ENCODE data around the gene CLDN15.
"Not testable (repeated sequence)": the region's sequence is repeated elsewhere in the genome, so short reads cannot be mapped to it uniquely, and the experiment has no call there.

Gene CLDN15, protein sequence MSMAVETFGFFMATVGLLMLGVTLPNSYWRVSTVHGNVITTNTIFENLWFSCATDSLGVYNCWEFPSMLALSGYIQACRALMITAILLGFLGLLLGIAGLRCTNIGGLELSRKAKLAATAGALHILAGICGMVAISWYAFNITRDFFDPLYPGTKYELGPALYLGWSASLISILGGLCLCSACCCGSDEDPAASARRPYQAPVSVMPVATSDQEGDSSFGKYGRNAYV

DNA sequence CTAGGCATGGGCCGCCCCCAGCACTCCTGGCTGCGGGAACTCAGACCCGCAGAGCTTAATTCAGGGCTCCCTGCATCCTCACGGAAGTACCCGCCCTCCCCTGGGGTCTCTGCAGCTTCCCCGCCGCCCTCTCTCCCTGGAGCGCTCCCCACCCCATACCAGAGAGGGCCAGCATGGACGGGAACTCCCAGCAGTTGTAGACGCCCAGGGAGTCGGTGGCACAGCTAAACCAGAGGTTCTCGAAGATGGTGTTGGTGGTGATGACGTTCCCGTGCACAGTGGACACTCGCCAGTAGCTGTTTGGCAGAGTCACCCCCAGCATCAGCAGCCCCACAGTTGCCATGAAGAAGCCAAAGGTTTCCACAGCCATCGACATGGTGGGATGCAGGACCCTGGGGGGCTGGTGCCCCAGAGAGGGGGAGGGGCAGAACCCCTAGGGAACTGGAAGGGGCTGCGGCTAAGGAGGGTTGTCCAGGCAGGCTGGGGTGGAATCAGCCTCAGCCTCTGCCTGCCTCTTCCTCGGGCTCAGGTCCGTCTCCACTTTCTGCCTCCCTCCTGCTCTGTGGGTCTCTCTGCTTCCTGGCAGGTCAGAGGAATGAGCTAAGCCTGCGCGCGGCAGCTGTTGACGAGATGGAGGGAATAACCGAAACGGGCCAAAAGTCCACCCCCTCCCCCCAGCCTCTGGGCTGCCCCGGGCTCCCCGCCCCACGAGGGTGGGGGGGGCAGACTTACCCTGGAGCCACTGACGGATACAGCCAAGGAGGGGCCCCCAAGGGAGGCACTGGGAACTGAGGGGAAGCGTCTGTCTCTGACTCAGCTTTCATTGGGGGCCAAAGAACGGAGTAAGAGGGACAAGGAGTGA lies at the start of gene CLDN15:
TSS of gene CLDN15 (minus strand) at position 597 of the 862 bp plus-strand sequence. CDS start at position 376, 221 bp downstream.
- in situ Hi-C loops (cut with HindIII; ENCODE audit: low sequenced_read_pairs), result no loop called here

DNA sequence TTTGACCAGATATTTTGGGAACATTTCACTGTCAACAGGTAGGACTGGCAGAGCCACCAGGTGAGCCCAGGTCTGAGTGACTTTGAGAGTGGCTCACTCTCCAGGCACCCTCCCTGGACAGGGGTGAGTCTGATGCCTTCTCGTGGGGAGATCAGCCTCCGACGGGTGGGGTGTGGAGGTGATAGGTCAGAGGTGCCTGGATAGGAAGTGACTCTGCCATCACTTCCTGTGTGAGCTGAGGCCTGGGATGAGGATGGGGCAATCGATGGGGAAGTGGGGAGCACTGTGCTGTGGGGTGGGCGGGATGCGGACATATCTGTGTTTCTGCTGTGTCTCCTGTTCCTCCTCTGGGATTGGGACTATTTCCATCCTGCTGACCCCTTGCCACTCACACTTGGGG lies 49.4 kb upstream of the CLDN15 start:
- in situ Hi-C loops (cut with HindIII; ENCODE audit: low sequenced_read_pairs), result no loop called here

DNA sequence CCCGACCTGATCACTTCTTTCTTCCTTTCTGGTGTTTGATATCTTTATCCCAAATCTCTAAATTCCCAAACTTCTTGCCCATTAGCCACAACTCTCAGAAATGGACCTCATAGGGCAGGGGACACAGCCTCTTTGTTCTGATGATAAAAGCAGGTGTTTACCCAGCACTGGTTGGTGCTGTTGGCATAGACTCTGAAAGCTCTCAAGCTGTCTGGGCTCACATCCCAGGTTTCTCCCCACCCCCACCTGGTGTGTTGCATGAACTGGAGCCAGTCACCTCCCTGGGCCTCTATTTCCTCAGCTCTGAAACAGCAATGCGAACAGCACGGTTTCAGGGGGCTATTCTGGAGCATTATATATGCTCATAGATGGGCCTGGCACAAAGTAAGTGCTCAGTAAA lies 48.3 kb upstream of the CLDN15 start:
- in situ Hi-C loops (cut with HindIII; ENCODE audit: low sequenced_read_pairs), result not testable (repeated sequence)

DNA sequence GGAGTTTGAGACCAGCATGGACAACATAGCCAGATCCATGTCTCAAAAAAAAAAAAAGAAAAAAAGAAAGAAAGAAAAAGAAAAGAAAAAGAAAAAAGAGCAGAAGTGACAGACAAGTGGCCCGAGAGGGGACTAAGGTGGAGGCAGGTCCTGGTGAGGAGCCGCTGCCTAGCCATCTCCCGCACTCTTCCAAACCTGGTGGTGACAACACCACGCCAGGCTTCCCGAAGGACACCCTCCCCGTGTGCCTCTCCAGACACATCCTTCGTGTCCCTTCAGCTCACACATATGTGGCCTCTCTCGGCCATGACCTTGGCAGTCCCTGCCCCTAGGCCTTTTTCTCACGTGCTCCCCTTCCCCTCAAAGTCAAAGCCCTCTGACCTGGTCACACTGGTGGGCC lies 47.6 kb upstream of the CLDN15 start:
- in situ Hi-C loops (cut with HindIII; ENCODE audit: low sequenced_read_pairs), result no loop called here

DNA sequence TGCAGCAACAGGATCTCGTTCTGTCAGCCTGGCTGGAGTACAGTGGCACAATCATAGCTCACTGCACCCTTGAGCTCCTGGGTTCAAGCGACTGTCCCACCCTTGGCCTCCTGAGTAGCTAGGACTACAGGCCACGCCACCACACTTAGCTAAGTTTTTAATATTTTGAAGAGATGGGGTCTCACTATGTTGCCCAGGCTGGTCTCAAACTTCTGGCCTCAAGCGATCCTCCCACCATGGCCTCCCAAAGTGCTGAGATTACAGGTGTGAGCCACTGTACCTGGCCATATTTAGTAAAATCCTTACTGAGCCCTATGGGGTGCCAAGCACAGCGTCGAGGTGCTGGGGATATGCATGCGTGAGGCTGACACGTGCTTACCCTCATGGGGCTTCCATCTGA lies 43.3 kb upstream of the CLDN15 start:
- in situ Hi-C loops (cut with HindIII; ENCODE audit: low sequenced_read_pairs), result not testable (repeated sequence)

DNA sequence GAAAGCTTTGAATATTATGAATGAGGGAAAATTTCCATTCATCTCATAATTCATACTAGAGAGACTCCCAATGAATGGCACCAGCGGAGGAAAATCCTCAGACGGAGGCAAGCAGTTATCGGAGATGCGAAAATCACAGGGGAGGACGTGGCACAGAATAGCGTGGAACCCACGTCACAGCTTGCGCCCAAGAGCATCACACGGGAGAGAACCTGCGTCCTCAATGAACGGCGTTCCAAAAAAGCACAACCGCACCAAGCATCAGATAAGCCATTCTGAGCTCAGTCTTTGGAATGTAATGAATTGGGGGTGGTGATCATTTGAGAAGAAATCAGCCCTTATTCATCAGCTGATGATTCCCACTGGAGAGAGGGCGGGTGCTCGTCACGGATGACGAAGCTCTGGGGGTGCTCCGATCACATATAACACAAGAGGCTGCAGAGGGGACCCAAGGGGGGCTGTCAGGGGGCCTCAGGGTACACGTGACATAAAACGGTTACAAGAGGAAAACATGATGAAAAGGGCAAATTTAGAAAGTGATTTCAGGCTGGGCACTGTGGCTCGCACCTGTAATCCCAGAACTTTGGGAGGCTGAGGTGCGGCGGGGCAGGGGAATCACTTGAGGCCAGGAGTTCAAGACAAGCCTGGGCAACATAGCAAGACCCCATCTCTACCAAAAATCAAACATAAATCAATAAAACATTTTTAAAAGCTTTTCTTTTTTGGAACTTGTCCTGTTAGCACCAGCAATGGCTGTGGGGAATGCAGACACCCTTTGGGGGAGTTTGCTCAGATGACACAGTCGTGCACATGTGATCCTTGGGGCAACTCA lies 41.1 kb upstream of the CLDN15 start:
- in situ Hi-C loops (cut with HindIII; ENCODE audit: low sequenced_read_pairs), result loop anchor here (5.0 to 10.0 kb wide), 2 partner anchors 61 to 184 kb away; partner anchors contain the start of genes PLOD3 and ZNHIT1

DNA sequence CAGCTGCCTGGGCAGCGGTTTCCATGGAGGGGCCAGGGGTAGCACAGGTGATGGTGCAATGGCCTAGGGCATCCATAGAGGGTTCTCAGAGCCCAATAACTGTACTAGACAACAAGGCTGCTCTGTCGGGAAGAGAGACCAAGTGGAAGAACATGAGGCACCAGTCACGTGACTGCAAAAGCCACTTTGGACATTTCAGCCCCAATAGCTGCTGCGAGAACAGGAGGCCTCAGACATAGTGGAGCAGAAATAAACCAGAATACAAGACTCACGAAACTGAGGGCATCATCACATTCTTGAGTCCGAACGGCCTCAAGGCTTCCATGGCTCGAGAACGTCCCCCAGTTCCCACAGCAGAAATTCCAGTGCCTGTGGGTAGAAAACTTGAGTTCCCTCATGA lies 39.6 kb upstream of the CLDN15 start:
- in situ Hi-C loops (cut with HindIII; ENCODE audit: low sequenced_read_pairs), result loop anchor here (5.0 to 10.0 kb wide), 2 partner anchors 60 to 182 kb away; partner anchors contain the start of genes PLOD3 and ZNHIT1

DNA sequence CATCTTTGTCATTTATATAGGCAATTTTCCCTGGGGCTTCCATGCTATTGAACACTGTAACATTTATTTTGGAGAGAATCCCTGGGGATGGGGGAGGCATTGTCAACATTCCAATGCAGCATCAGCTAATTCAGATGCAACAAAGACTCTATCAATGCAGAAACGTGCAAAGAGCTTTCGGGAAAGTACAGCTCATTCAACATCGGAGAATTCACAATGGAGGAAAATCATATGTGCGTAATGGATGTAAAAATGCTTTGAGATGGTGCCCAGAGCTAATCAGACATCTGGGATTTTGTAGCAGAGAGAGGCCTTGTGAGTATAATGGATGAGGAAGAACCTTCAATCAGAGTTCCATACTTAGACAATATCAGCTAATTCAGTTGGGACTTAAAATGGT lies 35.6 kb upstream of the CLDN15 start:
- in situ Hi-C loops (cut with HindIII; ENCODE audit: low sequenced_read_pairs), result loop anchor here (10.0 kb wide), 1 partner anchor 178 kb away; no protein-coding TSS in a partner anchor

DNA sequence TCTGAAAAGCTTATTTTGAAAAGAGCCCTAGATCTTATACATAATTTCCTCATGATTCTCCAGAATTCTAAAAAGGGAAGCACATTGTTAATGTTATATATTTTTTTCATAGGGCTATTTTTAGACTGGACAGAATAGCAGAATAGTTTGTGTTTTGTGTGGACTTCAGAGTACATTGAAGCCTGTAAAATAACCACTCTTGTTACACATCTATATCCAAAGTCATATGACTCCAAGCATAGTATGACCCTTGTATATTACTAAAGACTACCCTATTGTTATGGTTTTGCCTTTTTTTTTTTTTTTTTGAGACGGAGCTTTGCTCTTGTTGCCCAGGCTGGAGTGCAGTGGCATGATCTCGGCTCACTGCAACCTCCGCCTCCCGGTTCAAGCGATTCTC lies 33.4 kb upstream of the CLDN15 start:
- in situ Hi-C loops (cut with HindIII; ENCODE audit: low sequenced_read_pairs), result loop anchor here (10.0 kb wide), 1 partner anchor 176 kb away; no protein-coding TSS in a partner anchor

DNA sequence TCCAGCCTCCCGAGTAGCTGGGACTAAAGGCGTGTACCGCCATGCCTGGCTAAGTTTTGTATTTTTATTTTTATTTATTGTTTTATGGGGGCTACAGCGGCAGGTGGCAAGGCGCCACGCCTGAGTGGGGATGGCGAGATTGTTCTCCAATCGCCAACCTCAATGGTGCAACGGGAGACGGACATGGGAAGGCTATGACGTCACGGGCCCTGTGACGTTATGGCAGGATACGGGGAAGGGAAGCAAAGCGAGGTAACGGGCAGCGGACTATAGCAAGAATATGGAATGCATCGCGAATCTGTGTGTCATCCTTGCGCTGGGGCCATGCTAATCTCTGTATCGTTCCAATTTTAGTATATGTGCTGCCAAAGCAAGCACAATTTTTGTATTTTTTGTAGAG lies 32.1 kb upstream of the CLDN15 start:
- in situ Hi-C loops (cut with HindIII; ENCODE audit: low sequenced_read_pairs), result loop anchor here (10.0 kb wide), 1 partner anchor 175 kb away; no protein-coding TSS in a partner anchor

DNA sequence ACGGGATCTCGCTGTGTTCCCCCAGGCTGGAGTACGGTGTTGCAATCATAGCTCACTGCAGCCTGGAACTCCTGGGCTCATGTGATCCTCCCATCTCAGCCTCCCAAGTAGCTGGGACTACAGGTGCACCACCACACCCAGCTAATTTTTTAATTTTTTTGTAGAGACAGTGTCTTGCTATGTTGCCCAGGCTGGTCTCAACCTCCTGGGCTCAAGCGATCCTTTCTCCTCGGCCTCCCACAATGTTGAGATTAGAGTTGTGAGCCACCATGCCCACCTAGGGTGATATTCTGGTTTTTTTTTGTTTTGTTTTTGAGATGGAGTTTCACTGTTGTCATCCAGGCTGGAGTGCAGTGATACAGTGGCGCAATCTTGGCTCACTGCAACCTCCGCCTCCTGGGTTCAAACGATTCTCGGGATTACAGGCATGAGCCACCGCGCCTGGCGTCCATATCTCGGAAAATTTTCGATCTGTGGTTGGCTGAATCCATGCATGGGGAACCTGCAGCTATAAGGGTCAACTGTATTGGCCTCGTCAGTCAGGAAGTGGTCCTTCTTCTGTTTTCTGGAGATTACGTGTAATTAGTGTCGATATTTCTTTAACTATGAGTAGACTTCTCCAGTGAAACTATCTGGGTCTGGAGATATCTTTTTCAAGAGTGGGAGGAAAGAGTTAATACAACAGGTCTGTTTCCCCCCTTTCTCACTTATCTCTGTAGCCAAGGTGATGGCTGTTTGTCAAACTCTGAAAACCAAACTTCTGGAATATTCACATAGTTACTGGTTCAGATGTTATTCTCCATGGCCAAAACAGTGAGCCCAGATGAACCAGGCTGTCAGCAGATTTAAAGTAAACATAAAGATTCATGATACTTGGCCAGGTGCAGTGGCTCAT lies 28.3 kb upstream of the CLDN15 start:
- in situ Hi-C loops (cut with HindIII; ENCODE audit: low sequenced_read_pairs), result no loop called here

DNA sequence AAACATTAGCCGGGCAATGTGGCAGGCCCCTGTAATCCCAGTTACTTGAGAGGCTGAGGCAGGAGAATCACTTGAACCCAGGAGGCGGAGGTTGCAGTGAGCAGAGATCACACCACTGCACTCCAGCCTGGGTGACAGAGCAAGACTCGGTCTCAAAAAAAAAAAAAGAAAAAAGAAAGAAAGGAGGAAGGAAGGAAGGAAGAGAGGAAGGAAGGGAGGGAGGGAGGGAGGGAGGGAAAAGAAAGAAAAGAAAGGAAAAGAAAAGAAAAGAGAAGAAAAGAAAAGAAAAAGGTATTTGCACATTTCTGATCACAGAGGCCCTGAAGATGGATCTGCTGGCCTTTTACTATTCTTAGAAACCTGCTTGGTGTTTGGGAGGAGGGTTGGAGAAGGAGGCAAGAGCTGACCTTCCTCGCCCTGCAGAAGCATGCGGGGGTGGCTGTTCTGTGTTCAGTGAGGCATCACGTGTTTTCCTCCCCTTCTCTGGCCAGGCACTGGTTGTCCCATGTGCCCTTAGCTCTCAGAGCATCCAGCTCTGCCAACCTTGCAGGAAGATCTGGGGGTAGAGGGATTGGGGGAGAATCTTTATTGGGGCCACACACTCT lies 26.6 kb upstream of the CLDN15 start:
- in situ Hi-C loops (cut with HindIII; ENCODE audit: low sequenced_read_pairs), result not testable (repeated sequence)

DNA sequence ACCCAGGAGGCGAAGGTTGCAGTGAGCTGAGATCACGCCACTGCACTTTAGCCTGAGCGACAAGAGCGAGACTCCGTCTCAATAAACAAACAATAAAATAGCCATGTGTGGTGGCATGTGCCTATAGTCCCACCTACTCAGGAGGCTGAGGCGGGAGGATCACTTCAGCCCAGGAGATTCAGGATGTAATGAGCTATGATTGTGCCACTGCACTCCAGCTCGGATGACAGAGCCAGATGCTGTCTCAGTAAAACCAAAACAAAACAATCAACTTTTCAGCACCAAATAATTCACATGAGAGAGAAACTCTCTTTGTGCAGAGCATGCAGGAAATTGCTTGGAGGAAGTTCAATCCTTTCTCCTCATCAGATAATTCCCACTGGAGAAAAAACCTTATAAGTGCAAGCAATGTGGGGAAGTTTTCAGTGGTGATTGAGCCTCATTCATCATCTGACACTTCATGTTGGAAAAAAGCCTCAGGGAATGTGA lies 20.7 kb upstream of the CLDN15 start:
- in situ Hi-C loops (cut with HindIII; ENCODE audit: low sequenced_read_pairs), result loop anchor here (5.0 kb wide), 1 partner anchor 101 kb away; no protein-coding TSS in a partner anchor

DNA sequence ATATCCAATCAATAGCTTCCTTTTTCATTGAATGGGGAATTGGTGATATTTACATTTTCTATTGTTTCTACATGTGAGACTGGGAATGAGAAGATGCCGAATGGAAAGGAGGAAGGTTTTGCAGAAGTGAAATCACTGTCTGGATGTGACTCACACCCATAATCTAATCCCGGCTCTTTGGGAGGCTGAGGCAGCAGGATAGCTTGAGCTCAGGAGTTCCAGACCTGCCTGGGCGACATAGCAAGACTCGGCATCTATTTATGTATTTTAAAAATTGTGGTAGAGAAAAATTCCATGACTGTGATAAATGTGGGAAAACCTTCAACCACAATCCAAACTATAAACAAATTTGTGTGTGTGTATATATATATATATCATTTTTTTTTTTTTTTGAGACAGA lies 18.2 kb upstream of the CLDN15 start:
- in situ Hi-C loops (cut with HindIII; ENCODE audit: low sequenced_read_pairs), result loop anchor here (5.0 kb wide), 1 partner anchor 98 kb away; no protein-coding TSS in a partner anchor

DNA sequence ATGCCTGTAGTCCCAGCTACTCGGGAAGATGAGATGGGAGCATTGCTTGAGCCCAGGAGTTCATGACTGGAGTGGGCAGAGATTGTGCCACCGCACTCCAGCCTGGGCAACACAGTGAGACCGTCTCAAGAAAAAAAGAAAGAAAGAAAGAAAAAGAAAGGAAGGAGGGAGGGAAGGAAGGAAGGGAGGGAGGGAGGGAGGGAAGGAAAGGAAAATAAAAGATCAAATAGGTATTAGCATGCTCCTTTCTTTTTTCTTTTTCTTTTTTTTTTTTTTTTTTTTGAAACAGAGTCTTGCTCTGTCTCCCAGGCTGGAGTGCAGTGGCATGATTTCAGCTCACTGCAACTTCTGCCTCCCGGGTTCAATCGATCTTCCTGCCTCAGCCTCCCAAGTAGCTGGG lies 15.6 kb upstream of the CLDN15 start:
- in situ Hi-C loops (cut with HindIII; ENCODE audit: low sequenced_read_pairs), result not testable (repeated sequence)

DNA sequence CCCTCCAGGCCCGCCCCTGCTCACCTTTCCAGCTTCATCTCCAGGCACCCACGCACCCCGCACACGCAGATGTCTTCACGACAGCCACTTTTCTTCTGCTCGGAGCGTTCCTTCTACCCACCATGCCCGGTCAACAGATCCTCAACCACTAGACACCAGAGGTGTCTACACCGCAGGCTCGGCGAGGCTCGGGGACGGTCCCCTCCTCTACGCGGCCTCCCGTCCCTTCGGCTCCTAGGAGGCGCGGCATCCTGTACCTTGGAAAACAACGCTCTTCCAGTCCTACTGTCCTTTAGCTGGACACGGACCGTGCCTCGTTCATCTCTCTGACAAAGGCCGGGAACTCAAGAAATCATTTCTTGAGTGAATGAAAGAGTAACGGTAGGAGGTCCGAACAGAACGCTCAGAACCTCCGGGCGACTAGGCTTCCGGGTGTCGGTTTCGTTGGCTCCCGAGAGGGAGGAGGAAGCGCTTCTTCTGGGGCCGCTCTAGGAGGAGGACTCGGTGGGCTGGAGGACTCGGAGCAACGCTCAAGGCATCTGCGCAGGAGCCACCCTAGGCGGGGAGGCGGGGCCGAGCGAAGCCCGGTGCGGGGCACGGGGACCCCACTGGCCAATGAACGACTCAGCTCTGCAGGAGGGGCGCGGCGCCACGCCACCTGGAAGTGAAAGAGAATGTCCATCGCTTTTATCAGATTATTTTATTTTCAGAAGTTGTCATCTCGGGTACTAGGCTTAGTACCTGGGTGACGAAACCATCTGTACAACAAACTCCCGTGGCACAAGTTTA lies 14.5 kb upstream of the CLDN15 start:
- in situ Hi-C loops (cut with HindIII; ENCODE audit: low sequenced_read_pairs), result no loop called here

DNA sequence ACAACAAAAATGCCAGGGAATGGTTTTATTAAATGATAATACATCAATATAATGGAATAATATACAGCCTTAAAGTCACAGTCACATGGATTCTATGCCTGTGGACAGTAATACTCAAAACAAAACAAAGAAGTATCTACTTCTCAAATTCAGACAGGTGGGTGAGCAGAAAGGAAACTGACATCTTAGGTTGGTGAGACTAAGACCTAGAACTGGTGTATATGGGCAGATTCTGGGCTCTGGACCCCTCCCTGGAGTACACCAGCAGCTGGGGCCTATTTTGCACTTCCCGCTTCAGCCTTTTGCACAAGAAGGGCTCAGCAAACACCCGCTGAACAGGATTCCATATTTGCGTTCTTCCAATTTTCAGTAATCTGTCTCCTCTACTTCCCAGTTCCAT lies 12.7 kb upstream of the CLDN15 start:
- in situ Hi-C loops (cut with HindIII; ENCODE audit: low sequenced_read_pairs), result no loop called here

DNA sequence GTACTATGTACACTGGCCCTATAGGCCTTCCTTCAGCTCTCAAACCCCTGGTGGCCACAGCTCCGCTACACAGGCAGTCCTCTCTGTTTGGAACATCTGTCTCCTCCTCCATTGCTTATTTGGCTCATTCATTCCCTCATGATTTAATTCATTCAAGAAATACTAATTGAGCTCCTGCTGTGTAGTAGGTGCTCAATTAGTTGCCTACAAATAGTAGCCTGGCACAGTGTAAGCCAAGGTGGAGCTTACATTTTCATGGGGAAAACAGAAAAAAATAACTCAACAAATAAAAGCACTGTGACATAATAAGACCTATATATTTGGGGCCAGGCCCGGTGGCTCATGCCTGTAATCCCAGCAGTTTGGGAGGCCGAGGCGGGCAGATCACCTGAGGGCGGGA lies 10.7 kb upstream of the CLDN15 start:
- in situ Hi-C loops (cut with HindIII; ENCODE audit: low sequenced_read_pairs), result loop anchor here (5.0 kb wide), 1 partner anchor 54 kb away; no protein-coding TSS in a partner anchor

All from endothelial cell of hepatic sinusoid (primary cell).